Right lobe of liver (tissue), 4 donors: ENCODE results near the gene C1orf94.

Experiments
- POLR2A ChIP-seq: fragments of 450-650 bp; IDR thresholded peaks from one replicate; pipeline ENCODE4 v1.6.1; 2017; ENCODE audit warnings: antibody characterized with exemption, mild to moderate bottlenecking
- TF ChIP-seq, protein P1 (sequence below), 4 donors: fragments of 200-600 bp in 3 of 4; fragments of 450-650 bp in 1 of 4; IDR thresholded peaks; one replicate each; pipeline versions ENCODE4 v1.5.1 to v1.8.0; 2016 to 2022; ENCODE audit warnings: antibody characterized with exemption in 4 of 4, mild to moderate bottlenecking in 2 of 4
- donor health status: DM: no; HTN: no; CAD: no.
- donor health status: DM: no; HTN: no; CAD: no.
- donor health status: DM: no; HTN: yes; CAD: no.

- TF ChIP-seq, protein P1, sequence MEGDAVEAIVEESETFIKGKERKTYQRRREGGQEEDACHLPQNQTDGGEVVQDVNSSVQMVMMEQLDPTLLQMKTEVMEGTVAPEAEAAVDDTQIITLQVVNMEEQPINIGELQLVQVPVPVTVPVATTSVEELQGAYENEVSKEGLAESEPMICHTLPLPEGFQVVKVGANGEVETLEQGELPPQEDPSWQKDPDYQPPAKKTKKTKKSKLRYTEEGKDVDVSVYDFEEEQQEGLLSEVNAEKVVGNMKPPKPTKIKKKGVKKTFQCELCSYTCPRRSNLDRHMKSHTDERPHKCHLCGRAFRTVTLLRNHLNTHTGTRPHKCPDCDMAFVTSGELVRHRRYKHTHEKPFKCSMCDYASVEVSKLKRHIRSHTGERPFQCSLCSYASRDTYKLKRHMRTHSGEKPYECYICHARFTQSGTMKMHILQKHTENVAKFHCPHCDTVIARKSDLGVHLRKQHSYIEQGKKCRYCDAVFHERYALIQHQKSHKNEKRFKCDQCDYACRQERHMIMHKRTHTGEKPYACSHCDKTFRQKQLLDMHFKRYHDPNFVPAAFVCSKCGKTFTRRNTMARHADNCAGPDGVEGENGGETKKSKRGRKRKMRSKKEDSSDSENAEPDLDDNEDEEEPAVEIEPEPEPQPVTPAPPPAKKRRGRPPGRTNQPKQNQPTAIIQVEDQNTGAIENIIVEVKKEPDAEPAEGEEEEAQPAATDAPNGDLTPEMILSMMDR (IDR thresholded peaks at IDR 0.05) = no peak
- no peak for TF ChIP-seq POLR2A
These were observed 89.6 kb downstream of the C1orf94 start for GRCh38 chr1:34266127-34266951.
